ENCODE data around the gene HOXA11.

Gene HOXA11

DNA sequence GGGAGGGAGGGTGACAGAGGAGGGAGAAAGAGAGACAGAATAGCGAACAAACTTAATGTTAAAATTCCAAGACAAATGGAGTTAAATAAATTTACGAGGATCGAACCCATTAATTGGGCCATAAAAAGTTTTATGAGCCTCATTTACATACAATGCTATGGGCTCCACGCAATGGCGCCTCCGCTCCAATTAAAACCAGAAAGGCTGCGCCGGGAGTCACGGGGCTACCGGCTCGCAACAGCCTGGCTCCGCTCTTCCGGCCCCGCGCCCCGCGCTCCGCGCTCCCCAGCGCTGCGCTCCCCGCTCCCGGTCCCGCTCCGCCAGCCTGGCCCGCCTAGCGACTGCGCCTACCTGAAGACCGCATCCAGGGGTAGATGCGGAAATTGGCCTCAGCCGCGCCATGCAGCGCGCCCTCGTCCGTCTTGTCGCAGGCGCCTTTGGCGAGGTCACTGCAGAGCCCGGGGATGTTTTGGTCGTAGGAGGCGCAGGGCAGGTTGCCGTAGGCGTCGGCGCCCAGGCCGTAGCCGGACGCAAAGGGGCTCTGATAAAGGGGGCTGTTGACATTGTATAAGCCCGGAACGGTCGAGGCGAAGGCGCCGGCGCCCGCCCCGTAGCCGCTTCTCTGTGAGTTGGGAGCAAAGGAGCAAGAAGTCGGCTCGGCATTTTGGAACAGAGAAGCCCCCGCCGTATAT, 29.1 kb downstream of the HOXA11 start:
- peak in 1 of 2 experiments; percentile 67 for DNase-seq (ENCODE audit: low spot score in 2 of 2)
- no peaks in the 10 kb centered on the region for H3K27me3 ChIP-seq (ENCODE audit: low read depth)
- peak overlapping the region; percentile 70 for H3K4me3 ChIP-seq
- in situ Hi-C loops (cut with MboI; ENCODE audit: low sequenced_read_pairs), result loop anchor here (5.0 to 25.0 kb wide), 4 partner anchors 299 to 1299 kb away; partner anchors contain the start of genes CBX3 and HNRNPA2B1
- H3K9me3 ChIP-seq, result no peaks in the 10 kb centered on the region
- H3K36me3 ChIP-seq (replicated peaks), result peaks cover 7% of the 10 kb centered on the region
- peaks cover 44% of the 10 kb centered on the region for H3K4me1 ChIP-seq

- Histone ChIP-seq H3K27me3 (ENCODE audit: low read depth) (no peaks in the 10 kb centered on the region), H3K9me3 (no peaks in the 10 kb centered on the region), H3K4me3 (peak overlapping the region; percentile 70), H3K4me1 (peaks cover 44% of the 10 kb centered on the region), H3K36me3 (replicated peaks) (peaks cover 7% of the 10 kb centered on the region)
- peak in 1 of 2 experiments; percentile 67 for DNase-seq (ENCODE audit: low spot score in 2 of 2)
- in situ Hi-C loops (cut with MboI; ENCODE audit: low sequenced_read_pairs), result loop anchor here (5.0 to 25.0 kb wide), 4 partner anchors 298 to 1298 kb away; partner anchors contain the start of genes CBX3 and HNRNPA2B1
These were observed 29.9 kb downstream of the HOXA11 start for GRCh38 chr7:27154901-27155815.

DNA sequence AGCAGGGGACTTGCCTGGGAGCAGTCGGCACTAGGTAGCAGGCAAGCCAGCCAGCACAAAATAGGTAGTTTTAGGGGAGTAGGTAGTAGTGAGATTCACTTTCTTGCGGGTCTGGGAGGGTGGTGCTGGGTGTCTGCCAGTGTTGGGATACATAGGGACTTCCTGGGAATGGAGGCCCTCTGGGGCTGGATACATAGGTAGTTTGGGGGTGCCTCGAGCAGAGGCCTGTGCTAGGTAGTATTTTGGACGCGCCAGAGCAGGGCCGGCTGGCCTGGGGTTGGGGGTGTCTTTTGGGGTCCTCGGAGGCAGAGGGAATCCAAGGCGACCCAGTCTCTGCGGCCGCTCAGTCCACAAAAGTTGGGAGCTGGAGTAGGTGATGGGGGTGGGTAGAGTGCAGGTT, 30.7 kb downstream of the HOXA11 start:
- H3K36me3 ChIP-seq (replicated peaks), result peaks cover 7% of the 10 kb centered on the region
- in situ Hi-C loops (cut with MboI; ENCODE audit: low sequenced_read_pairs), result loop anchor here (25.0 kb wide), 1 partner anchor 942 kb away; the partner anchor contains the start of genes CBX3 and HNRNPA2B1
- H3K9me3 ChIP-seq, result no peaks in the 10 kb centered on the region
- no peak for DNase-seq (ENCODE audit: low spot score in 2 of 2)
- H3K4me1 ChIP-seq, result peaks cover 37% of the 10 kb centered on the region
- H3K4me3 ChIP-seq, result no peak overlapping the region; the same call in 1 of the 2 replicates
- no peaks in the 10 kb centered on the region for H3K27me3 ChIP-seq (ENCODE audit: low read depth)

GRCh38 chr7:27153526-27153925, 31.5 kb downstream of the HOXA11 start:
- Histone ChIP-seq H3K36me3 (replicated peaks) (peaks cover 7% of the 10 kb centered on the region), H3K4me1 (peaks cover 34% of the 10 kb centered on the region), H3K4me3 (no peak overlapping the region), H3K27me3 (ENCODE audit: low read depth) (no peaks in the 10 kb centered on the region), H3K9me3 (no peaks in the 10 kb centered on the region)
- in situ Hi-C loops (cut with MboI; ENCODE audit: low sequenced_read_pairs), result loop anchor here (25.0 kb wide), 1 partner anchor 941 kb away; the partner anchor contains the start of genes CBX3 and HNRNPA2B1
- peak in 1 of 2 experiments; percentile 4 for DNase-seq (ENCODE audit: low spot score in 2 of 2)

DNA sequence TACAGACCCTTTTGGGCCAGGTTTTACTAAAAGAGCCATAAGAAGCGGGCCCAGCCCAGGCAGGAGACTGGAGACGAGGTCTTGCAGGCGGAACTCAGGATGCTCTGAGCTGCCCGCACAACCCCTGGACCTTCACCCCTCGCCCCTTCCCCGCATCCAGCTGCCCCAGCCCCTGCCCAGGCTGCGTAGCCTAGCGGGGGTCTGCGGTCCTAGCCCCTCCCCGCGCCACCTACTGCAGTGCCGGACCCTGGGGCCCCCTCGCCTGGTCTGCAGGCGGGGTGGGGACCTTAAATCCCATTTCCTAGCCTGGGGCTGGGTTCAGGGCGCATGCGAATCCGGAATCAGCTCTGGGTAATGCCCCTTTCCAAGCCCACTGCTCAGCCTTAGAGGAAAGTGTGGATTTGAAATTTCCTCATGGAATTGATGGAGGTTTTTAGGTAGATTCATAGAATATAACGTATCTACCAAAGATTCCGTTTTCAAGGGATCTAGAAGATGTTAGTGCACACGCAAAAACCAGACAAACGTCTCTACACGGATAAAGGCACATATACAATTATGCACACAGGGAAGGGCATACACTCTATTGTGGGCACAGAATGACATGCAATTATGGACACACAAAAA, 32.1 kb downstream of the HOXA11 start:
- in situ Hi-C loops (cut with MboI; ENCODE audit: low sequenced_read_pairs), result loop anchor here (25.0 kb wide), 1 partner anchor 941 kb away; the partner anchor contains the start of genes CBX3 and HNRNPA2B1
- peak overlapping the region; percentile 58 for H3K4me3 ChIP-seq
- no peaks in the 10 kb centered on the region for H3K27me3 ChIP-seq (ENCODE audit: low read depth)

GRCh38 chr7:27151931-27152815, 32.9 kb downstream of the HOXA11 start, which contains the start of gene HOXA3:
Gene HOXA3 (minus strand): TSS chr7:27152583. CDS start chr7:27110640, 41,943 bp downstream.
- peaks cover 11% of the 10 kb centered on the region for H3K36me3 ChIP-seq (replicated peaks)
- H3K9me3 ChIP-seq, result no peaks in the 10 kb centered on the region
- H3K27me3 ChIP-seq (ENCODE audit: low read depth), result no peaks in the 10 kb centered on the region
- peak; percentile 80 to 89 for DNase-seq (ENCODE audit: low spot score in 2 of 2)
- H3K4me3 ChIP-seq, result peak within 1 kb of the TSS; percentile 58
- in situ Hi-C loops (cut with MboI; ENCODE audit: low sequenced_read_pairs), result loop anchor here (25.0 kb wide), 1 partner anchor 940 kb away; the partner anchor contains the start of genes CBX3 and HNRNPA2B1
- peaks cover 26% of the 10 kb centered on the region for H3K4me1 ChIP-seq

More for the DNA sequence above, 32.1 kb downstream of the HOXA11 start:
- no peak for DNase-seq (ENCODE audit: low spot score in 2 of 2)
- H3K4me1 ChIP-seq, result peaks cover 33% of the 10 kb centered on the region
- H3K36me3 ChIP-seq (replicated peaks), result peaks cover 7% of the 10 kb centered on the region
- no peaks in the 10 kb centered on the region for H3K9me3 ChIP-seq

- H3K9me3 ChIP-seq, result no peaks in the 10 kb centered on the region
- DNase-seq (ENCODE audit: low spot score in 2 of 2), result peak in 1 of 2 experiments; percentile 63
- H3K4me3 ChIP-seq, result peak overlapping the region; percentile 58
- H3K27me3 ChIP-seq (ENCODE audit: low read depth), result no peaks in the 10 kb centered on the region
- H3K4me1 ChIP-seq, result peaks cover 23% of the 10 kb centered on the region
- H3K36me3 ChIP-seq (replicated peaks), result peaks cover 18% of the 10 kb centered on the region
- in situ Hi-C loops (cut with MboI; ENCODE audit: low sequenced_read_pairs), result loop anchor here (25.0 kb wide), 1 partner anchor 939 kb away; the partner anchor contains the start of genes CBX3 and HNRNPA2B1
These were observed 33.6 kb downstream of the HOXA11 start for GRCh38 chr7:27151341-27151930.

DNA sequence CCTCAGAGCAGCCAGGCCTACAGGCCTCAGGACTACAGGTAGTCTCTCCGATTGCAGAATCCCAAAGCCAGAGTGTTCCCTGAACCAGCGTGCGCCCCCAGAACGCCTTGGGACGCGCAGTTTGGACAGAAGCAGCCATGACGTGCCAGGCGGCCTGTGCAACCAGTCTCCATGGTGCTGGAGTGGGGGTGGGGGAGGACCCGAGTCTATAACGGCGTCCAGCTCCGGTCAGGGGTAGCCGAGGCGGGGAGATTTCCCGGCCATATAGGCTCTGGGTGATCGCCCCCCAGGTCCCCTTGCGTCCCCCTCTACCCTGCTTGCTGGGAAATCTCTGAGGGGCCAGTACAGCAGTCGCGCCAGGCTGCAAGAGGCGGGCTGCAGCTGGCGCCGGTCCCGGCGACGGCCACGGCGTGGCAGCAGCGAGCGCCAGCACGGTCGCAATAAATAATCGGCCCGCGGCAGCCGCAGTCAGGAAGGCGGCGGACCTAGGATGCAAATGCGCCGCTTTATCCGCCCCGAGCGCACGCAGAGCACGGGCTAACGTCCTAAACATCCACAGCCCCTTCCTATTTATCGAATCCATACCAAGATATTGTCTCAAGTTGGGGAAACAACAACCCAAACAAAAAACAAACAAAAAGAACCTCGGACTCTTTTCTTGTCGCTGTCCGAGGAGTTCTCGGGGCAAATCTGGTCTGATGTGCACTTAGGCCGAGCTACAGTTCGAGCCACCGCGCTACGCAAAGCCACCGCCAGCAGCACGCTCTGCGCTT, 34.3 kb downstream of the HOXA11 start:
- H3K4me3 ChIP-seq, result peak overlapping the region; percentile 58

GRCh38 chr7:27149842-27150567, 35.0 kb downstream of the HOXA11 start:
- peaks cover 23% of the 10 kb centered on the region for H3K4me1 ChIP-seq
- H3K27me3 ChIP-seq (ENCODE audit: low read depth), result no peaks in the 10 kb centered on the region
- no peaks in the 10 kb centered on the region for H3K9me3 ChIP-seq
- peaks cover 32% of the 10 kb centered on the region for H3K36me3 ChIP-seq (replicated peaks)
- DNase-seq (ENCODE audit: low spot score in 2 of 2), result peak in 1 of 2 experiments; percentile 40
- in situ Hi-C loops (cut with MboI; ENCODE audit: low sequenced_read_pairs), result loop anchor here (25.0 kb wide), 1 partner anchor 938 kb away; the partner anchor contains the start of genes CBX3 and HNRNPA2B1
- H3K4me3 ChIP-seq, result peak overlapping the region; percentile 58

More for the DNA sequence above, 34.3 kb downstream of the HOXA11 start:
- in situ Hi-C loops (cut with MboI; ENCODE audit: low sequenced_read_pairs), result loop anchor here (25.0 kb wide), 1 partner anchor 938 kb away; the partner anchor contains the start of genes CBX3 and HNRNPA2B1
- peaks cover 23% of the 10 kb centered on the region for H3K4me1 ChIP-seq
- no peaks in the 10 kb centered on the region for H3K27me3 ChIP-seq (ENCODE audit: low read depth)
- DNase-seq (ENCODE audit: low spot score in 2 of 2), result peak; percentile 78 to 87
- no peaks in the 10 kb centered on the region for H3K9me3 ChIP-seq
- peaks cover 25% of the 10 kb centered on the region for H3K36me3 ChIP-seq (replicated peaks)

DNA sequence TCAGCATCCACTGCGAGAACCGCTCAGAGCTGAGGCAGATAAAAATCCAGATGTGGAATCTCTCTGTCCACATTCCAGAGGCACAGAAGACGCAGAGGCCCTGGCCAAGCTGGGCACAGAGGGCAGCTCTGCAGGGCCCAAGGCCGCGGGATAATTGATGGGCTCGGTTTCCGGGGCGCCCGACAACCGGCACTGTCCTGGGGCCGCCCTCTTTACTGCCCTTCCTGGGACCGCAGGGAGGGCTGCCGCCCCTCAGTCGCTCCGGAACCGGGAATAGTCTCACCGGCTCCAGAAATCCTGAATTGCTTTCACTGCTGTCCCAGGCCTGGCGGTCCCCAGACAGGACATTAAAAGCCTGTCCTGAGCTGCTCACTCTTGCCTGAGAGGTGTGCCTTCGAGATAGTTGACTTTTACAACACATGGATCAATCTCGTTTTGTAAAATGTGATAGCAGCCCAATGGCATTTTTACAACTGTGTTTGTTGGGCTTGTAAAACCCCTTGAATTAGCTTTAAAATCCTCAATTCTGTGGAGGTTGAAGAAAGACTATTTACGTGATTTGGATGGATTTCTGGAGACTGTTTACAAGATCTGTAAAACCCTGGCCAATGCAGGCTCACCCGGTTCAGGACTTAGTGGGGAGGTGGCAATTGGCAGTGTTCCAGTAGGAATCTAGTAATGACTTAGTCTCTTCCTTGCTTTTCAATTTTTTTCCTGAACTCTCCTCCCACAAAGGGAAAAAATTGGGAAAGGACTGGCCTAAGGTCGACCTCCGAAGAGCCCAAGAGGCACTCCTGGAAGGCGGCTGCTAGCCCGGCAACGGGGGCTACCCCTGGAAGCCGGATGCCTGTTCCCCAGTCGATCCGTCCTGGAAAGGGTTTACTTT, 36.0 kb downstream of the HOXA11 start:
- Histone ChIP-seq H3K36me3 (replicated peaks) (peaks cover 35% of the 10 kb centered on the region), H3K4me3 (peak overlapping the region; percentile 58), H3K9me3 (no peaks in the 10 kb centered on the region), H3K27me3 (ENCODE audit: low read depth) (no peaks in the 10 kb centered on the region), H3K4me1 (peaks cover 20% of the 10 kb centered on the region)
- peak; percentile 63 for DNase-seq (ENCODE audit: low spot score in 2 of 2)
- in situ Hi-C loops (cut with MboI; ENCODE audit: low sequenced_read_pairs), result no loop called here
